A549 (cell line): ENCODE results near the gene TMIGD1. TPM values are rescaled to one million over a fixed set of nuclear protein-coding genes. Genes with fewer than 3 reads are reported as not detected.

Source experiments
- ATAC-seq, 2 experiments: fragments of 200-7000 bp in 1 of 2; fragments of >200 bp in 1 of 2; cut with Nextera tagmentation in 1 of 2; cut with Tn5 transposase in 1 of 2; 3 replicates each; pipeline versions ENCODE4 v1.8.0 to v1.9.1; 2018 to 2020; ENCODE audit warnings: mild to moderate bottlenecking in 1 of 2, moderate library complexity in 1 of 2
- CTCF ChIA-PET: fragments of 300-600 bp; sonication (Branson Sonifier 250); formaldehyde crosslinking; extraction: SDS; loops from one replicate; lab custom pipeline; 2021; ENCODE audit warnings: antibody characterized with exemption, inconsistent platforms; lab: Yijun Ruan, JAX
- POLR2A ChIA-PET: fragments of 350-600 bp; formaldehyde crosslinking; extraction: SDS; loops from one replicate; lab custom pipeline; 2021; ENCODE audit warnings: antibody characterized with exemption, inconsistent platforms; lab: Yijun Ruan, JAX
- DNase-seq, 2 experiments: peaks; one replicate each; pipeline versions ENCODE4 v3.0.0 to v3.0.0-alpha.2; 2011 to 2016; ENCODE audit warnings: low read depth in 1 of 2, low spot score in 1 of 2
- FAIRE-seq: peaks from 2 replicates; lab custom pipeline; 2011; peaks lifted over from hg19 to GRCh38; lab: Jason Lieb, UNC
- H3K27ac ChIP-seq, 2 experiments: fragments of >200 bp; sonication (Bioruptor Twin); formaldehyde crosslinking; 3 replicates each; pipeline ENCODE4 v1.5.1; 2016 to 2017
- H3K4me1 ChIP-seq: fragments of >200 bp; sonication (Bioruptor Twin); formaldehyde crosslinking; 3 replicates; pipeline ENCODE4 v1.6.1; 2016
- H3K4me2 ChIP-seq: fragments of >200 bp; sonication (Bioruptor Twin); formaldehyde crosslinking; 3 replicates; pipeline ENCODE4 v1.6.1; 2016
- H3K4me3 ChIP-seq: fragments of >200 bp; sonication (Bioruptor Twin); formaldehyde crosslinking; 3 replicates; pipeline ENCODE4 v1.5.1; 2016
- H3K9me3 ChIP-seq: fragments of >200 bp; sonication (Bioruptor Twin); formaldehyde crosslinking; 3 replicates; pipeline ENCODE4 v1.6.1; 2016
- CBX2 ChIP-seq: fragments of 200-600 bp; sonication (generic); IDR thresholded peaks from 2 replicates; pipeline ENCODE4 v1.6.1; 2016; ENCODE audit warnings: low read depth, mild to moderate bottlenecking, borderline replicate concordance
- CBX8 ChIP-seq: fragments of 200-600 bp; sonication (generic); IDR thresholded peaks from 2 replicates; pipeline ENCODE4 v1.6.1; 2016
- CHD4 ChIP-seq: fragments of 200-600 bp; sonication (generic); IDR thresholded peaks from 2 replicates; pipeline ENCODE4 v1.6.1; 2016; ENCODE audit warnings: antibody characterized with exemption, mild to moderate bottlenecking, borderline replicate concordance
- FOSL2 ChIP-seq, 2 experiments: fragments of 450-650 bp in 1 of 2; fragments of >200 bp in 1 of 2; sonication (Bioruptor Twin) in 1 of 2; formaldehyde crosslinking; IDR thresholded peaks; 2 replicates each; pipeline versions ENCODE4 v1.5.0 to v1.6.1; 2016 to 2020; ENCODE audit warnings: mild to moderate bottlenecking in 1 of 2, moderate library complexity in 1 of 2
- FOXS1 ChIP-seq: fragments of 250-450 bp; sonication (Bioruptor Pico); IDR thresholded peaks from 2 replicates; pipeline ENCODE4 v1.5.0; 2020; ENCODE audit warnings: mild to moderate bottlenecking, moderate library complexity
- GATA3 ChIP-seq: IDR thresholded peaks from 2 replicates; pipeline ENCODE4 v1.6.1; 2012; ENCODE audit warnings: borderline replicate concordance
- HOXB13 ChIP-seq: fragments of 250-450 bp; sonication (Bioruptor Pico); IDR thresholded peaks from 2 replicates; pipeline ENCODE4 v1.5.0; 2020; ENCODE audit warnings: low read depth, mild to moderate bottlenecking, moderate library complexity
- HOXB5 ChIP-seq: fragments of 250-450 bp; sonication (Bioruptor Pico); IDR thresholded peaks from 2 replicates; pipeline ENCODE4 v1.5.0; 2020; ENCODE audit warnings: mild to moderate bottlenecking, moderate library complexity
- KDM1A ChIP-seq: fragments of 200-600 bp; sonication (generic); IDR thresholded peaks from 2 replicates; pipeline ENCODE4 v1.6.1; 2016; ENCODE audit warnings: low read depth, mild to moderate bottlenecking
- MAFK ChIP-seq: fragments of 450-650 bp; IDR thresholded peaks from 2 replicates; pipeline ENCODE4 v1.6.1; 2014; ENCODE audit not compliant: partially characterized antibody
- MAZ ChIP-seq: fragments of 150-350 bp; IDR thresholded peaks from 2 replicates; pipeline ENCODE4 v1.6.1; 2014; ENCODE audit warnings: antibody characterized with exemption, low read depth, low read length, borderline replicate concordance
- MYC ChIP-seq: IDR thresholded peaks from 2 replicates; pipeline ENCODE4 v1.6.1; 2012; ENCODE audit warnings: mild to moderate bottlenecking, inconsistent platforms, low read length, improper control_type of control experiment, borderline replicate concordance
- NPAS2 ChIP-seq: fragments of 250-450 bp; sonication (Bioruptor Pico); IDR thresholded peaks from 2 replicates; pipeline ENCODE4 v1.8.0; 2022; ENCODE audit warnings: mild to moderate bottlenecking, moderate library complexity, borderline replicate concordance
- POLR2A ChIP-seq: IDR thresholded peaks from 2 replicates; pipeline ENCODE4 v1.6.1; 2012; ENCODE audit warnings: mild to moderate bottlenecking, low read length
- RNF2 ChIP-seq: fragments of 200-600 bp; sonication (generic); IDR thresholded peaks from 2 replicates; pipeline ENCODE4 v1.6.1; 2016; ENCODE audit warnings: low read depth, mild to moderate bottlenecking, antibody characterized with exemption, moderate library complexity, borderline replicate concordance
- SREBF2 ChIP-seq: fragments of 450-650 bp; IDR thresholded peaks from 2 replicates; pipeline ENCODE4 v1.6.1; 2014; ENCODE audit warnings: mild to moderate bottlenecking, moderate library complexity
- TFCP2L1 ChIP-seq: fragments of 250-450 bp; sonication (Bioruptor Pico); IDR thresholded peaks from 2 replicates; pipeline ENCODE4 v1.5.0; 2021; ENCODE audit warnings: mild to moderate bottlenecking
- ZC3H11A ChIP-seq: fragments of 450-650 bp; IDR thresholded peaks from 2 replicates; pipeline ENCODE4 v1.6.1; 2014; ENCODE audit warnings: antibody characterized with exemption, mild to moderate bottlenecking
- ZFP36 ChIP-seq: fragments of 450-650 bp; IDR thresholded peaks from 2 replicates; pipeline ENCODE4 v1.6.1; 2014; ENCODE audit warnings: borderline replicate concordance; ENCODE audit not compliant: partially characterized antibody
- WGBS: methylation state at CpG from one replicate; pipeline ENCODE4 v1.1.6; 2017; ENCODE audit errors: missing lambda C conversion rate; 5-methylcytosine and 5-hydroxymethylcytosine counted together
- polyA minus RNA-seq: library from RNA; depleted of rRNA, polyadenylated mRNA; stranded (reverse); fragments of >200 nt; gene quantifications from 2 replicates; pipeline ENCODE4 v1.2.3, GENCODE V29; 2011; rRNA and poly(A)+ RNA removed
- polyA plus RNA-seq, 4 experiments: library from polyadenylated mRNA; depleted of rRNA in 3 of 4; stranded (reverse); fragments of >200 nt; fragmentation: RNase III in 1 of 4; extraction: RNeasy Plus Mini Kit Qiagen cat#74134 plus additional on column Dnase treatment in 1 of 4; gene quantifications; 2 replicates in 3 of 4; 3 replicates in 1 of 4; pipeline ENCODE4 v1.2.3, GENCODE V29; 2011 to 2017
- TF ChIP-seq, protein P1 (sequence below): fragments of 200-600 bp; sonication (generic); IDR thresholded peaks from 2 replicates; pipeline ENCODE4 v1.6.1; 2016; ENCODE audit warnings: antibody characterized with exemption, mild to moderate bottlenecking, moderate library complexity
- TF ChIP-seq, protein P2 (sequence below): IDR thresholded peaks from 2 replicates; pipeline ENCODE4 v1.6.1; 2012
- TF ChIP-seq, protein P3 (sequence below): fragments of 150-350 bp; IDR thresholded peaks from 2 replicates; pipeline ENCODE4 v1.6.1; 2014; ENCODE audit warnings: low read depth, mild to moderate bottlenecking, low read length
- TF ChIP-seq, protein P4 (sequence below): fragments of 250-450 bp; sonication (Bioruptor Pico); IDR thresholded peaks from 2 replicates; pipeline ENCODE4 v1.5.0; 2021; ENCODE audit warnings: mild to moderate bottlenecking, moderate library complexity, borderline replicate concordance

The TMIGD1 gene, protein sequence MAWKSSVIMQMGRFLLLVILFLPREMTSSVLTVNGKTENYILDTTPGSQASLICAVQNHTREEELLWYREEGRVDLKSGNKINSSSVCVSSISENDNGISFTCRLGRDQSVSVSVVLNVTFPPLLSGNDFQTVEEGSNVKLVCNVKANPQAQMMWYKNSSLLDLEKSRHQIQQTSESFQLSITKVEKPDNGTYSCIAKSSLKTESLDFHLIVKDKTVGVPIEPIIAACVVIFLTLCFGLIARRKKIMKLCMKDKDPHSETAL
- polyA plus RNA-seq (2011; rRNA removed) (not detected in 2 replicates), polyA plus RNA-seq (2017; fragmentation: RNase III; extraction: RNeasy Plus Mini Kit Qiagen cat#74134 plus additional on column Dnase treatment) (not detected in 3 replicates), polyA minus RNA-seq (not detected in 2 replicates)
- not detected in 2 replicates for polyA plus RNA-seq (2012; cell fraction: cytosol; rRNA removed)
- not detected in 2 replicates for polyA plus RNA-seq (2012; cell fraction: nucleus; rRNA removed)

DNA sequence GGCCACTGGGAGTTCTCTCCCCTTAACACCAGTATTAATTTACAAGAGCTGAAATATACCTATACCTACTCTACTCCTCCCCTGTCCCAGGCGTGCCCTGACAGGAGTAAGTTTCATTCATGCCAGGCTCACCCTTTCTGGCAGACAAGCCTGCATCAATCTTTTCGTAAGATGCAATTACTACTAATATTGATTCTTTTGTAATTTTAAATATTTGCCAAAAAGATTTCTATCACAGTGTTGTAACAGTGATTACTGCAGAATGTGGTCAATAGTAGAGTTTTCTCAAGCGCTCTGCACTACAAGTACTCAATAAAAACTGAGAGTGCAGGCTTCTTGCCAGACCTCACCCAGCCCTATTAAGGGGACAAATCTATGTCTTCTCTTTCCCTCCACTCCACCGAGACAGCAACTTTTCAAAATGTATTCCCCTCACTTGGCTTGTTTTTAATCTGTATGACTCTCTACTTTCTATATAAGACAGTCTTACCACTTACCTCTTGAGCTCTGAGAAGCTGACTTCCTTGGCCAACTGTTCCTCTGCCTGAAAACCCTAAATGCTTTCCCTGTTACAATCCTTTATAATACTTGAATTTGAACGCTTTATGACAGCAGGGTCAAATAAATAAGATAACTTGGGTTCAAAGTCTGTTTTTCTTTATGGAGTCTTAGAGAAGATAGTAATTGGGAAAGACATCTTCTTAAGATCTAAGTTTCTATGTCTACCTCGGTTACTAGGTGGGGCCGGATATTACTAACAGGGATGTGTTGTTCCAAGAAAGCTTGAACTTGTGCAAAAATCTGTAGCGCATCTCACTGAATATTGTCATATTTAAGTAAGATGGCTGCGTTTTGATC lies at the start of gene TMIGD1:
TMIGD1 (minus strand) TSS at position 555 of the 858 bp plus-strand sequence. CDS start 1,924 bp downstream, outside the sequence.
- H3K4me3 ChIP-seq = no peak within 1 kb of the TSS
- peak within 1 kb of the TSS; percentile 51 to 69; a peak in 2 of 6 replicates for H3K27ac ChIP-seq
- DNase-seq = no peak
- H3K4me1 ChIP-seq = peaks cover 28% of the 10 kb centered on the region; the same call in 2 of the 3 replicates
- H3K4me2 ChIP-seq = peak within 1 kb of the TSS; percentile 63; the same call in 1 of the 3 replicates
- ChIA-PET CTCF (interaction anchor here (0.6 to 5.6 kb wide), 15 partner anchors 7 to 497 kb away, joined by 3 to 61 read pairs (median 4); no protein-coding TSS in a partner anchor), POLR2A (no interaction called here)
- TF ChIP-seq NPAS2 (CRISPR knock-in tag) (no peak), ZC3H11A (no peak), TFCP2L1 (no peak), GATA3 (no peak), CBX8 (no peak), RNF2 (no peak), CHD4 (no peak), MAZ (no peak)
- peak; percentile 46 for FAIRE-seq
- no peaks in the 10 kb centered on the region for H3K9me3 ChIP-seq
- WGBS = 85% methylated on average over 9 of the region's 9 CpGs
- no peak for ATAC-seq

DNA sequence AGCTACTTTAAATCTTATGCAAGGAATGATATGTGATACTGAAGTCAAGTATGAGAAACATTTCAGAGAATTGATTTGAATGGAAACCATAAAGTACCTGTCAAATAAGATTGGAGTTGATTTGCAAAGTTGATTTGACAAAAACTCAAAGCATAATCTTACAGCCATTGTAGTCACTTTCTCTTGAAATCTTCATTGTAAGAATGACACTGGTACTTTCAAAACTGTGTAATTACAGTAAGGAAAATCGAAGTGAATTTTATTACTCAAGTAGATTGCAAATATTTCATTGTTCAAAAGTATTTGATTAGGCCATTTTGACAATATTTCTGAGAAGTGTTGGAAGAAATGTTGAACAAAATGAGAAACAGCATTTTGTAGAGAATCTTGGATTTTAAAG lies 48.5 kb upstream of the TMIGD1 start:
- no peak for TF ChIP-seq HOXB5 (CRISPR knock-in tag)
- TF ChIP-seq, protein P1, sequence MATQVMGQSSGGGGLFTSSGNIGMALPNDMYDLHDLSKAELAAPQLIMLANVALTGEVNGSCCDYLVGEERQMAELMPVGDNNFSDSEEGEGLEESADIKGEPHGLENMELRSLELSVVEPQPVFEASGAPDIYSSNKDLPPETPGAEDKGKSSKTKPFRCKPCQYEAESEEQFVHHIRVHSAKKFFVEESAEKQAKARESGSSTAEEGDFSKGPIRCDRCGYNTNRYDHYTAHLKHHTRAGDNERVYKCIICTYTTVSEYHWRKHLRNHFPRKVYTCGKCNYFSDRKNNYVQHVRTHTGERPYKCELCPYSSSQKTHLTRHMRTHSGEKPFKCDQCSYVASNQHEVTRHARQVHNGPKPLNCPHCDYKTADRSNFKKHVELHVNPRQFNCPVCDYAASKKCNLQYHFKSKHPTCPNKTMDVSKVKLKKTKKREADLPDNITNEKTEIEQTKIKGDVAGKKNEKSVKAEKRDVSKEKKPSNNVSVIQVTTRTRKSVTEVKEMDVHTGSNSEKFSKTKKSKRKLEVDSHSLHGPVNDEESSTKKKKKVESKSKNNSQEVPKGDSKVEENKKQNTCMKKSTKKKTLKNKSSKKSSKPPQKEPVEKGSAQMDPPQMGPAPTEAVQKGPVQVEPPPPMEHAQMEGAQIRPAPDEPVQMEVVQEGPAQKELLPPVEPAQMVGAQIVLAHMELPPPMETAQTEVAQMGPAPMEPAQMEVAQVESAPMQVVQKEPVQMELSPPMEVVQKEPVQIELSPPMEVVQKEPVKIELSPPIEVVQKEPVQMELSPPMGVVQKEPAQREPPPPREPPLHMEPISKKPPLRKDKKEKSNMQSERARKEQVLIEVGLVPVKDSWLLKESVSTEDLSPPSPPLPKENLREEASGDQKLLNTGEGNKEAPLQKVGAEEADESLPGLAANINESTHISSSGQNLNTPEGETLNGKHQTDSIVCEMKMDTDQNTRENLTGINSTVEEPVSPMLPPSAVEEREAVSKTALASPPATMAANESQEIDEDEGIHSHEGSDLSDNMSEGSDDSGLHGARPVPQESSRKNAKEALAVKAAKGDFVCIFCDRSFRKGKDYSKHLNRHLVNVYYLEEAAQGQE = no peak
- no peak for TF ChIP-seq ZC3H11A
- TF ChIP-seq CBX2 = no peak
- TF ChIP-seq, protein P2, sequence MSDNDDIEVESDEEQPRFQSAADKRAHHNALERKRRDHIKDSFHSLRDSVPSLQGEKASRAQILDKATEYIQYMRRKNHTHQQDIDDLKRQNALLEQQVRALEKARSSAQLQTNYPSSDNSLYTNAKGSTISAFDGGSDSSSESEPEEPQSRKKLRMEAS = no peak
- no peak for TF ChIP-seq ZFP36
- TF ChIP-seq SREBF2 = no peak
- no peak for TF ChIP-seq FOSL2 (IDR thresholded peaks at IDR 0.05)
- no peak for TF ChIP-seq FOSL2 (CRISPR knock-in tag; IDR thresholded peaks at IDR 0.05)
- 59% methylated on average over 1 of the region's 1 CpG for WGBS
- peaks cover 46% of the 10 kb centered on the region for H3K4me1 ChIP-seq
- H3K9me3 ChIP-seq = no peaks in the 10 kb centered on the region
- no peak overlapping the region for H3K27ac ChIP-seq
- ATAC-seq (no peak), DNase-seq (no peak), FAIRE-seq (peak; percentile 36)
- peak overlapping the region; percentile 87; the same call in 2 of the 3 replicates for H3K4me2 ChIP-seq
- CTCF ChIA-PET = interaction anchor here (1.0 to 2.6 kb wide), 2 partner anchors 42 to 46 kb away, joined by 3 to 13 read pairs; no protein-coding TSS in a partner anchor
- H3K4me3 ChIP-seq = no peak overlapping the region
- POLR2A ChIA-PET = no interaction called here

DNA sequence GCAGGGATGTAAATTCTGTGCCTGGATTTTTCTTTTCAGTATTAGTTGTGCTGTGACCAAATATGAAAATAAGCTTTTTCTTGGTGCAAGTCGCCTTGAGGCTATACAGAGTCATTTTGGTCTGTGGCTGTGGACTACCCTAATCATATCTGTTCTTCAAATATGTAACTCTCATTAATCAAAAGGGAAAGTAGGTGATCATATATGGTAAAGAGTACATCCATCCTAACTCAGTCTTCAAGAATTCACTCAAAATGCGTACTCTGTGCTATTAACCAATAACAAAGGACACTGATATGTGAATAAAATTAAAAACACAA lies 47.4 kb upstream of the TMIGD1 start:
- Histone ChIP-seq H3K9me3 (no peaks in the 10 kb centered on the region), H3K4me2 (peak overlapping the region; percentile 87), H3K27ac (no peak overlapping the region), H3K4me1 (peaks cover 57% of the 10 kb centered on the region), H3K4me3 (no peak overlapping the region)
- ChIA-PET CTCF (interaction anchor here (1.0 to 5.0 kb wide), 3 partner anchors 13 to 45 kb away, joined by 3 to 35 read pairs (median 3); no protein-coding TSS in a partner anchor), POLR2A (interaction anchor here (1.0 kb wide), 1 partner anchor 11 kb away, joined by 3 read pairs; no protein-coding TSS in a partner anchor)
- DNase-seq (no peak), ATAC-seq (no peak), FAIRE-seq (no peak)
- 96% methylated on average over 2 of the region's 2 CpGs for WGBS
- TF ChIP-seq POLR2A (no peak), SREBF2 (no peak), KDM1A (no peak), MAFK (no peak), FOXS1 (CRISPR knock-in tag) (no peak), HOXB13 (CRISPR knock-in tag) (no peak), MYC (no peak)
- TF ChIP-seq, protein P3, sequence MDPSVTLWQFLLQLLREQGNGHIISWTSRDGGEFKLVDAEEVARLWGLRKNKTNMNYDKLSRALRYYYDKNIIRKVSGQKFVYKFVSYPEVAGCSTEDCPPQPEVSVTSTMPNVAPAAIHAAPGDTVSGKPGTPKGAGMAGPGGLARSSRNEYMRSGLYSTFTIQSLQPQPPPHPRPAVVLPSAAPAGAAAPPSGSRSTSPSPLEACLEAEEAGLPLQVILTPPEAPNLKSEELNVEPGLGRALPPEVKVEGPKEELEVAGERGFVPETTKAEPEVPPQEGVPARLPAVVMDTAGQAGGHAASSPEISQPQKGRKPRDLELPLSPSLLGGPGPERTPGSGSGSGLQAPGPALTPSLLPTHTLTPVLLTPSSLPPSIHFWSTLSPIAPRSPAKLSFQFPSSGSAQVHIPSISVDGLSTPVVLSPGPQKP = no peak
- TF ChIP-seq, protein P2 = no peak
- TF ChIP-seq, protein P4, sequence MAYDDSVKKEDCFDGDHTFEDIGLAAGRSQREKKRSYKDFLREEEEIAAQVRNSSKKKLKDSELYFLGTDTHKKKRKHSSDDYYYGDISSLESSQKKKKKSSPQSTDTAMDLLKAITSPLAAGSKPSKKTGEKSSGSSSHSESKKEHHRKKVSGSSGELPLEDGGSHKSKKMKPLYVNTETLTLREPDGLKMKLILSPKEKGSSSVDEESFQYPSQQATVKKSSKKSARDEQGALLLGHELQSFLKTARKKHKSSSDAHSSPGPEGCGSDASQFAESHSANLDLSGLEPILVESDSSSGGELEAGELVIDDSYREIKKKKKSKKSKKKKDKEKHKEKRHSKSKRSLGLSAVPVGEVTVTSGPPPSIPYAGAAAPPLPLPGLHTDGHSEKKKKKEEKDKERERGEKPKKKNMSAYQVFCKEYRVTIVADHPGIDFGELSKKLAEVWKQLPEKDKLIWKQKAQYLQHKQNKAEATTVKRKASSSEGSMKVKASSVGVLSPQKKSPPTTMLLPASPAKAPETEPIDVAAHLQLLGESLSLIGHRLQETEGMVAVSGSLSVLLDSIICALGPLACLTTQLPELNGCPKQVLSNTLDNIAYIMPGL (CRISPR knock-in tag) = no peak
